GM10248 (cell line): Measurements from ENCODE around the gene EWSR1.

ENCODE experiments used
- CTCF ChIA-PET: fragments of 300-600 bp; sonication (Branson Sonifier 250); formaldehyde crosslinking; extraction: SDS; loops from one replicate; lab custom pipeline; 2021; ENCODE audit warnings: antibody characterized with exemption; lab: Yijun Ruan, JAX
- POLR2A ChIA-PET: fragments of 350-650 bp; sonication (Branson Sonifier 250); formaldehyde crosslinking; extraction: SDS; loops from one replicate; lab custom pipeline; 2020; ENCODE audit warnings: antibody characterized with exemption; lab: Yijun Ruan, JAX
- DNase-seq: peaks from one replicate; pipeline ENCODE4 v3.0.0; 2012; ENCODE audit errors: extremely low spot score
- TF ChIP-seq, protein P1 (sequence below): IDR thresholded peaks from 2 replicates; pipeline ENCODE4 v1.5.1; 2012; ENCODE audit warnings: mild to moderate bottlenecking, low read depth; ENCODE audit errors: extremely low read depth, missing control alignments, control extremely low read depth

Gene EWSR1

DNA sequence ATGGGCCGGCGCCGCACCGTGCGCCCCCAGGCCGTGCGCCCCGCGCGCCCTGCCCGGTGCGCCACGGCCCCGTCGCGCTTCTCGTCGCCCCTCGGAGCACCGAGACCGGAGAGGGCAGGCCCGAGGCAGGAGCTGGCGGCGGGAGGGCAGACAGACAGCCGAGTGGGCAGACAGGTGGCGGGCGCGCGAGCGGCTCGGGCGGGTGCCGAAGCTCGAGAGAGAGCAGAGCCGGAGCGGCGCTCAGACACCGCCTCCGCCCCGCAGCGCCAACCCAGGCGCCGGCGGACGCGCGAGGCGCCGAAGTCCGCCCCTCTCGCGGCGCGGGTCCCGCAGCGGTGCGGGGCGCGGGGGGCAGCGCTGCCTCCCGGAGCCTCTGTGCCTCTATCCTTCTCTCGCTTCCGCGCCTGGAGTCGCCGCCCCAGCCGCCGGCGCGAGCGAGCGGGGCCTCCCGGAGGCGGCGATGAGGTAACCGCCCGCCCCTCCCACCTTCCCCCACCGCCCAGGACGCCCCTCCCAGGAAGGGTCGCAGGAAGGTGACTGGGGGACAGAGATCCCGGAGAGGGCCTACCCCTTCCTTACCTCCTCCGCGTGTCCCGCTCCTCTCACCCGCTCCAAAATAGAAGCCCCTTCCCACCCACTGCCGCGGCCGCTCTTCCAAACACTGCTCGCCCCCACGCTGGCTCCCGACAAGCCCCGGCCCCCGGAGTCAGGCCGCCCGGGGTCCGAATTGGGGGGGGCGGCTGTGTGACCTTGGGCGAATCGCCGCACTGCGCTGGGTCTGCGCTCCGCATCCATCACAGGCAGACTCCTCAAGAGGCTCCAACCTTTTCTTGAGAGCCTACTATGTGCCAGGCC is 47.4 kb downstream of the EWSR1 start, which contains the start of gene RASL10A:
Gene RASL10A (minus strand): TSS at position 412 of the 855 bp plus-strand sequence. CDS start 451 bp downstream, outside the sequence.
- TF ChIP-seq, protein P1, sequence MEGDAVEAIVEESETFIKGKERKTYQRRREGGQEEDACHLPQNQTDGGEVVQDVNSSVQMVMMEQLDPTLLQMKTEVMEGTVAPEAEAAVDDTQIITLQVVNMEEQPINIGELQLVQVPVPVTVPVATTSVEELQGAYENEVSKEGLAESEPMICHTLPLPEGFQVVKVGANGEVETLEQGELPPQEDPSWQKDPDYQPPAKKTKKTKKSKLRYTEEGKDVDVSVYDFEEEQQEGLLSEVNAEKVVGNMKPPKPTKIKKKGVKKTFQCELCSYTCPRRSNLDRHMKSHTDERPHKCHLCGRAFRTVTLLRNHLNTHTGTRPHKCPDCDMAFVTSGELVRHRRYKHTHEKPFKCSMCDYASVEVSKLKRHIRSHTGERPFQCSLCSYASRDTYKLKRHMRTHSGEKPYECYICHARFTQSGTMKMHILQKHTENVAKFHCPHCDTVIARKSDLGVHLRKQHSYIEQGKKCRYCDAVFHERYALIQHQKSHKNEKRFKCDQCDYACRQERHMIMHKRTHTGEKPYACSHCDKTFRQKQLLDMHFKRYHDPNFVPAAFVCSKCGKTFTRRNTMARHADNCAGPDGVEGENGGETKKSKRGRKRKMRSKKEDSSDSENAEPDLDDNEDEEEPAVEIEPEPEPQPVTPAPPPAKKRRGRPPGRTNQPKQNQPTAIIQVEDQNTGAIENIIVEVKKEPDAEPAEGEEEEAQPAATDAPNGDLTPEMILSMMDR, result no peak
- ChIA-PET POLR2A (no interaction called here), CTCF (no interaction called here)
- no peak for DNase-seq

DNA sequence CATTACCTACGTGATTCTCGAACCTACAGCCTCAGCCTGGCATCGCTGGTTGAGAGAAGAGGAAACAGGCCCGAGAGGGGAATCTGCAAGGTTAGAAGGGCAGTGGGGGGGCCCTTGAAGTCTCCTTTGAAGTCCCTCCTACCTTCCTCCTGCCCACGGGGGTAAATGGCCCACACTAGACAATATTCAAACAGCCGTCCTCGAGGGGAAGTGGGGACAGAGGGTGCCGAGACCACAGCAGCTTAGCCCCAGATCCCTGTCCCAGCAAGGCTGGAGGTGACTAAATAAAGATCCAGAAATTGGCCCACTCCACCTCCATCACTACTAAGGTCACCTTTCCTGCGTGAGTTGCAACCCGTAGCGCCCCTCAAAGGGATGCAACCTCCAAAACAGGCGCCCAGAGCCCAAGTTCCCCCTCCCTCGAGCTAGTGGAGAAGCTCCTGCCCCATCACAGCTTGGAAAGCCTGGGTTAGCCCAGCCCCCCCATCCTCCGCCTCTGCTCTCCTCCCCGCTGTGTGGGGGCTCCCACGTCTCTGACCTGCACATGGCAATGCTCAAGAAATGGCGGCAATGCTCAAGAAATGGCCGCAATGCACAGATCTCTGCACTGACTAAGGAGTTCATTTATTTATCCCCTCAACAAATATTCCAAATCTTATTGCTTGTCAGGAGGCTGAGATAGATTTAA is 48.2 kb downstream of the EWSR1 start:
- TF ChIP-seq, protein P1, result no peak
- ChIA-PET CTCF (interaction anchor here (1.0 to 1.5 kb wide), 3 partner anchors 10 to 48 kb away, joined by 3 to 4 read pairs (median 3); partner anchors contain the start of gene GAS2L1), POLR2A (no interaction called here)
- DNase-seq, result no peak

- ChIA-PET CTCF (interaction anchor here (1.2 to 1.5 kb wide), 2 partner anchors 11 to 46 kb away, joined by 3 to 4 read pairs; partner anchors contain the start of gene GAS2L1), POLR2A (no interaction called here)
- no peak for DNase-seq
These were observed 49.9 kb downstream of the EWSR1 start for GRCh38 chr22:29317827-29318454.

DNA sequence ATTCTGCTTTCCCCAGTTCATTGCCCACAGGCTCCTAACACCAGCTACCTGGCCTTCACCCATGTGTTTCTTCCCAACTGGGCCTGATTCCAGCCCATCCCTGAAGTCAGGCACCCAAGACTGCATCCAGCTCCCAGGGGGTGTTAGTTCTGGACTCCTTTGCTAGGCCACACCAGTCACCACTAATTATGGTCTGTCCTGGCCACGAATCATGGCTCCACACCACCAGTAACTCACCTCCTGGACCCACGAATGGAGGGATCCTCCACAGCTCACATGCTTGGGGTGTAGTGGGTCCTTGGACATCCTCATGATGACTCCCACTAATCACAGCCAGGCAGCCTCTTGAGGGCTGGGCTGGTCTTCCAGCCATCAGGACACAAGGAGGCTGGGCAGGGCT is 51.0 kb downstream of the EWSR1 start:
- TF ChIP-seq, protein P1, result no peak
- DNase-seq, result no peak
- ChIA-PET CTCF (interaction anchor here (1.0 kb wide), 1 partner anchor 8 kb away, joined by 4 read pairs; no protein-coding TSS in a partner anchor), POLR2A (no interaction called here)

More at GRCh38 chr22:29317827-29318454, 49.9 kb downstream of the EWSR1 start:
- TF ChIP-seq, protein P1, result no peak

GRCh38 chr22:29320546-29320945 is 52.5 kb downstream of the EWSR1 start:
- TF ChIP-seq, protein P1, result no peak
- no peak for DNase-seq
- ChIA-PET POLR2A (no interaction called here), CTCF (interaction anchor here (0.9 to 1.6 kb wide), 3 partner anchors 8 to 28 kb away, joined by 3 to 5 read pairs (median 3); partner anchors contain the start of gene GAS2L1)

- no peak for DNase-seq
- TF ChIP-seq, protein P1, result no peak
- CTCF ChIA-PET, result no interaction called here
- POLR2A ChIA-PET, result no interaction called here
These were observed 55.6 kb downstream of the EWSR1 start for GRCh38 chr22:29323641-29324040.
